ENCODE data around the gene DNAH10.

DNA sequence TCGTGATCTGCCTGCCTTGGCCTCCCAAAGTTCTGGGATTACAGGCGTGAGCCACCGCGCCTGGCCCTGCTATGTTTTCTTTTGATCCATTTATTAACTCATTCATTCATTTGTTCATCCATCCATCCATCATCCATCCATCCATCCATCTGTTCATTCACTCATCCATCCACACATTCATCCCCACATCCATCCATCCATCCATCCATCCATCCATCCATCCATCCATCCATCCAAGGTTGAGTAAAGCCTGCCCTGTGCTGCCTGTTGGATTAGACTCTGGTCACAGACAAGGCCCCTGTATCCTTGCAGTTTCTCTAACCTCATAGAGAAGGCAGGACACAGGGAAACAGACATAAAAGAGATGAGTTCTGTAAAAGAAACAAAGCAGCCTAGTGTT, 44.9 kb downstream of the DNAH10 start:
- TF ChIP-seq EZH2phosphoT487 (IDR thresholded peaks at IDR 0.05; ENCODE audit: borderline replicate concordance, low read depth, low read length): no peak
- TF ChIP-seq, protein P1, sequence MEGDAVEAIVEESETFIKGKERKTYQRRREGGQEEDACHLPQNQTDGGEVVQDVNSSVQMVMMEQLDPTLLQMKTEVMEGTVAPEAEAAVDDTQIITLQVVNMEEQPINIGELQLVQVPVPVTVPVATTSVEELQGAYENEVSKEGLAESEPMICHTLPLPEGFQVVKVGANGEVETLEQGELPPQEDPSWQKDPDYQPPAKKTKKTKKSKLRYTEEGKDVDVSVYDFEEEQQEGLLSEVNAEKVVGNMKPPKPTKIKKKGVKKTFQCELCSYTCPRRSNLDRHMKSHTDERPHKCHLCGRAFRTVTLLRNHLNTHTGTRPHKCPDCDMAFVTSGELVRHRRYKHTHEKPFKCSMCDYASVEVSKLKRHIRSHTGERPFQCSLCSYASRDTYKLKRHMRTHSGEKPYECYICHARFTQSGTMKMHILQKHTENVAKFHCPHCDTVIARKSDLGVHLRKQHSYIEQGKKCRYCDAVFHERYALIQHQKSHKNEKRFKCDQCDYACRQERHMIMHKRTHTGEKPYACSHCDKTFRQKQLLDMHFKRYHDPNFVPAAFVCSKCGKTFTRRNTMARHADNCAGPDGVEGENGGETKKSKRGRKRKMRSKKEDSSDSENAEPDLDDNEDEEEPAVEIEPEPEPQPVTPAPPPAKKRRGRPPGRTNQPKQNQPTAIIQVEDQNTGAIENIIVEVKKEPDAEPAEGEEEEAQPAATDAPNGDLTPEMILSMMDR (conservative IDR thresholded peaks at IDR 0.05; ENCODE audit: low read length): no peak
